Memory B cell (primary cell): ENCODE results near the gene ABTB2.
"Not testable (repeated sequence)": the region's sequence is repeated elsewhere in the genome, so short reads cannot be mapped to it uniquely, and the experiment has no call there.

Experiments used
- ATAC-seq: fragments of 150-1000 bp; cut with Tn5 transposase; 2 replicates; pipeline ENCODE4 v1.10.0; 2021; ENCODE audit warnings: low read depth, mild to moderate bottlenecking, moderate library complexity
- DNase-seq, 2 donors: peaks; one replicate each; pipeline ENCODE4 v3.0.0; 2022; ENCODE audit warnings: low spot score in 2 of 2
- H3K27ac Mint-ChIP-seq: one replicate; pipeline ENCODE4 v1.8.0; 2022; ENCODE audit warnings: mild to moderate bottlenecking, moderate library complexity, mixed read lengths
- H3K27me3 Mint-ChIP-seq: one replicate; pipeline ENCODE4 v1.8.0; 2022; ENCODE audit warnings: mixed read lengths
- H3K36me3 Mint-ChIP-seq: one replicate; pipeline ENCODE4 v1.8.0; 2022; ENCODE audit warnings: mild to moderate bottlenecking, mixed read lengths
- H3K4me1 Mint-ChIP-seq: one replicate; pipeline ENCODE4 v1.8.0; 2022; ENCODE audit warnings: mixed read lengths
- H3K4me3 Mint-ChIP-seq: one replicate; pipeline ENCODE4 v1.8.0; 2022; ENCODE audit warnings: mild to moderate bottlenecking, moderate library complexity, mixed read lengths
- H3K9me3 Mint-ChIP-seq: one replicate; pipeline ENCODE4 v1.8.0; 2022; ENCODE audit warnings: mixed read lengths

The ABTB2 gene

DNA sequence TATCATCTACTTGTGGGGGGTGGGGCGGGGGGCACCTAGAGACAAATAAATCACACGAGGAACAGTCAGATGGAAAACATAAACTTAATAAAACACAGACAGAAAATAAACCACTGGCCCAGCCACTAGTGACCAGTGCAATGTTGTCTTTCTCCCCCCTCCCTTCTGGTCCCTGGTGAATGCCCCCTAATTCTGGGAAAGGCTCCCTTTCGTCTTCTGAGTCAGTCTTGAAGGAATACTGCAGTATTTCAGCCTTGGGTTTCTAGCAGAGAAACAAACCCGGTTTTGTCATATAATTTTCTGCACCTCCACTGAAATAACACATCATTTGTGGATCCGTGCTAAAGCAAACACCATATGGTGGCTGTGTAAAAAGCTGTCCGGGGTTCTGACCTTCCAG, 101.7 kb downstream of the ABTB2 start:
- Mint-ChIP-seq H3K36me3 (no peaks in the 10 kb centered on the region), H3K9me3 (no peaks in the 10 kb centered on the region), H3K4me1 (peaks cover 7% of the 10 kb centered on the region), H3K4me3 (no peak overlapping the region), H3K27me3 (no peaks in the 10 kb centered on the region), H3K27ac (no peak overlapping the region)
- ATAC-seq = no peak
- DNase-seq = no peak

DNA sequence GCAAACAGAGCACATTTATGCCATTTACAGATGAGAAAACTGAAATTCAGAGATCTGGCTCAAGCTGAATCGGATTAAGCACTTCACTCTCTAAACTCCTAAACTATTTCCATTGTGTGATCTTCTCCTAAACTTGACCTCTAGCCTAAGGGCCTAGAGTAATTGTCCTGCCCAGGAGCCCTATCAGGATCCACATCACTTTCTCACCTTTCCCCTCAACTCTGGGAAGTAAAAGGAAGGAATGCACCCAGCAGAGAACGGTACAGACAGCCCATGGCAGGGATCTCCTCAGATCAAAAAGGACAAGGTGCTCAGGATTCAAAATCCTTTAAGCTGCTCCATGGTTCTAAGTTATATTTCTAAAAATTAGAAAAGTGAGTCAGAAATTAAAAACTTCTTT, 102.7 kb downstream of the ABTB2 start:
- no peaks in the 10 kb centered on the region for H3K36me3 Mint-ChIP-seq
- no peaks in the 10 kb centered on the region for H3K27me3 Mint-ChIP-seq
- no peak for ATAC-seq

DNA sequence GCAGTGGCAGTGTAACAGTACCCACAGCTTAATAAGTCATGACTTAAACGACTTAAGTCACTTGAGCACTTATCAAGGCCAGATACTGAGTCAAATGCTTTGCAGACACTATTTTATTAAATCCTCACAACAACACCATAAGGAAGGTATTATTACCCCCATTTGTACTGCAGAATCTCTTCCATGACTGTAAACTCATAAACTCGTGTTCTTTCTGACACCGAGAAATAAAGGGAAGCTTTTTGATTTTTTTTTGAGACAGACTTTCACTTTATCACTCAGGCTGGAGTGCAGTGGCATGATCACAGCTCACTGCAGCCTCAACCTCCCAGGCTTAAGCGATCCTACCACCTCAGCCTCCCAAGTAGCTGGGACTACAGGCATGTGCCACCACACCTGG, 103.8 kb downstream of the ABTB2 start:
- Mint-ChIP-seq H3K9me3 (no peaks in the 10 kb centered on the region), H3K27ac (no peak overlapping the region), H3K4me3 (no peak overlapping the region), H3K4me1 (peaks cover 16% of the 10 kb centered on the region), H3K36me3 (no peaks in the 10 kb centered on the region), H3K27me3 (no peaks in the 10 kb centered on the region)
- no peak for DNase-seq
- ATAC-seq = no peak

More for the DNA sequence above, 102.7 kb downstream of the ABTB2 start:
- Mint-ChIP-seq H3K27ac (no peak overlapping the region), H3K9me3 (no peaks in the 10 kb centered on the region), H3K4me1 (peaks cover 12% of the 10 kb centered on the region), H3K4me3 (no peak overlapping the region)
- DNase-seq = no peak

DNA sequence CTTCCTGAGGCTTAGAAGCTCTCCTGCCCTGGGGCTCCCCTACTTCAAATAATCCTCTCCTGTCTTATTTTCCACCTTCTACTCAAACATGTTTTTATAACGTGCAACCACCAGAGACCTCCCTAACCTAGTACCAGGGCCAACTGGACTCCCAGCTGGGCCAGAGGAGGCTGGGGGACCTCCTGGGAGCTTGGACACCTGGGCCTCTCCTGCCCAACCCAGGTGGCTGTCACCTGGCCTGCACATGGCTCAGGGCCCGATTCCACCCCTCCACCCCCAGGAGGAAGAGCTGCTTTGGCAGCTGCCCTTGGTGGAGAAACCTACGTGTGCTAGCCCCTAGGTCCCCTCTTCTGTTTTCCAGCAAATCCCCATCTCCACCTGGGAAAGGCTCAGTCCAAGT, 105.2 kb downstream of the ABTB2 start:
- H3K27ac Mint-ChIP-seq = peak overlapping the region; percentile 84
- DNase-seq = no peak
- no peaks in the 10 kb centered on the region for H3K27me3 Mint-ChIP-seq
- no peaks in the 10 kb centered on the region for H3K36me3 Mint-ChIP-seq
- peaks cover 16% of the 10 kb centered on the region for H3K4me1 Mint-ChIP-seq
- ATAC-seq = no peak
- no peaks in the 10 kb centered on the region for H3K9me3 Mint-ChIP-seq
- no peak overlapping the region for H3K4me3 Mint-ChIP-seq

DNA sequence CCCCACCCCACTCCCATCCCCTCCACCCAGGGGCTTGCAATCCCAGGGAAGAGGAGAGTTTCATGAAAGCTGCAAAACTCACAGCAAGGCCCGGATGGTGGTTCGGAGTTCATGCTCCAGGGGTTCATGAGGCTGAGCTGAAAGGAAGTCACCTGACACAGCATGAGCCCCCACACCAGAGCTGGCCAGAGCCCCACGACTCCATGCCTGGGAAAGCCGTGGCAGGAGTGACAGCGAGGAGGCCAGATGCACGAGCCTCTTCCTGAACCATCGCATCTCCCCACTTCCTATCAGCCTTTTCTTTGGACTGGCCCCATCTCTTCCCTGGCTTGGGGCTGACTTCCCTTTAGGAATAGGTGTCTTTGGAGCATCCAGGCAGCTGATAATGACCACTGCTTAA, 105.8 kb downstream of the ABTB2 start:
- Mint-ChIP-seq H3K4me1 (peaks cover 16% of the 10 kb centered on the region), H3K36me3 (no peaks in the 10 kb centered on the region), H3K9me3 (no peaks in the 10 kb centered on the region), H3K27me3 (no peaks in the 10 kb centered on the region), H3K27ac (no peak overlapping the region), H3K4me3 (no peak overlapping the region)
- ATAC-seq = no peak
- DNase-seq = no peak

- Mint-ChIP-seq H3K36me3 (no peaks in the 10 kb centered on the region), H3K27me3 (no peaks in the 10 kb centered on the region), H3K4me1 (peaks cover 16% of the 10 kb centered on the region), H3K4me3 (peak overlapping the region; percentile 40), H3K27ac (peak overlapping the region; percentile 69), H3K9me3 (no peaks in the 10 kb centered on the region)
- no peak for DNase-seq
- no peak for ATAC-seq
Measured at GRCh38 chr11:34251589-34251980, 106.2 kb downstream of the ABTB2 start.

- H3K27me3 Mint-ChIP-seq = no peaks in the 10 kb centered on the region
- ATAC-seq = peak; percentile 97
- H3K9me3 Mint-ChIP-seq = no peaks in the 10 kb centered on the region
- no peaks in the 10 kb centered on the region for H3K36me3 Mint-ChIP-seq
- peak; percentile 65 to 69 for DNase-seq
- H3K4me3 Mint-ChIP-seq = peak overlapping the region; percentile 40
- H3K4me1 Mint-ChIP-seq = peaks cover 16% of the 10 kb centered on the region
- peak overlapping the region; percentile 69 for H3K27ac Mint-ChIP-seq
Measured at GRCh38 chr11:34250732-34251588, 106.8 kb downstream of the ABTB2 start.

DNA sequence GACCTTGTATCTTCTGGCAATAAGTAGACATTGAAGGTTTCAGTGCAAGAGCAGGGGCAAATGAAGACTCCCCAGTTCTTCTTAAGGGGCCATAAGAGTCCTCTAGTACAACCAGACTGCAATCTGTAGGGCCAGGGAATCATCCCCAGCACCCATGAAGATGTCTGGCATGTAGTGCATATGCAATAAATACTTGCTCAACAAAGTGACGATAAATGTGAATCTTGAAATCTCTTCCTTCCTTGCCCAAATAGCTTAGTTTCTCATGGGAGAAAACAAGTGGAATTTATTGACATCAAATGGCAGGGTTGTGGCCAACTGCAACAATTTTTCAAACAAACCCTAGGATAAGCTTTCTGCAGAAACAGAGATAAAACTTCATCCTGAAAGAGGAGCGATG, 107.6 kb downstream of the ABTB2 start:
- H3K27ac Mint-ChIP-seq = peak overlapping the region; percentile 69

GRCh38 chr11:34249439-34249838, 108.4 kb downstream of the ABTB2 start:
- DNase-seq (no peak), ATAC-seq (no peak)
- no peak overlapping the region for H3K4me3 Mint-ChIP-seq
- H3K9me3 Mint-ChIP-seq = no peaks in the 10 kb centered on the region
- H3K27ac Mint-ChIP-seq = no peak overlapping the region
- H3K36me3 Mint-ChIP-seq = no peaks in the 10 kb centered on the region
- peaks cover 16% of the 10 kb centered on the region for H3K4me1 Mint-ChIP-seq
- no peaks in the 10 kb centered on the region for H3K27me3 Mint-ChIP-seq

More for the DNA sequence above, 107.6 kb downstream of the ABTB2 start:
- H3K9me3 Mint-ChIP-seq = no peaks in the 10 kb centered on the region
- H3K4me1 Mint-ChIP-seq = peaks cover 16% of the 10 kb centered on the region
- DNase-seq (no peak), ATAC-seq (no peak)
- no peaks in the 10 kb centered on the region for H3K27me3 Mint-ChIP-seq
- H3K36me3 Mint-ChIP-seq = no peaks in the 10 kb centered on the region
- H3K4me3 Mint-ChIP-seq = no peak overlapping the region

DNA sequence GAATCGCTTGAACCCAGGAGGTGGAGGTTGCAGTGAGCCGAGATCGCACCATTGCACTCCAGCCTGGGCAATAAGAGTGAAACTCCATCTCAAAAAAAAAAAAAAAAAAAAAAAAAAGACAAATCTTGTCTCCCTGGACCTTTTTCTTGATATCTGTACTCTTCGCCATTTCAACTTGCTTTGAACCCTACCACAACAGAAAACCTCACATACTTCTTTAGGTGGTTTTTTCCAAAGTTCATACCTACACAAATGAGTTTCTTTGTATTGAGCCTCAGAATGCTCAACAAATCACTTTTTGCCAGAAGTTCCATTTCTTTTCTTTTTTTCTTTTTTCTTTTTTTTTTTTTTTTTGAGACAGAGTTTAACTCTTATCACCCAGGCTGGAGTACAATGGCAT, 111.3 kb downstream of the ABTB2 start:
- not testable (repeated sequence) for ATAC-seq, H3K27ac Mint-ChIP-seq, H3K36me3 Mint-ChIP-seq, H3K9me3 Mint-ChIP-seq, DNase-seq, H3K4me3 Mint-ChIP-seq, H3K27me3 Mint-ChIP-seq
- H3K4me1 Mint-ChIP-seq = peaks cover 19% of the 10 kb centered on the region

- Mint-ChIP-seq H3K27ac (no peak overlapping the region), H3K27me3 (peaks cover 1% of the 10 kb centered on the region), H3K36me3 (no peaks in the 10 kb centered on the region), H3K9me3 (no peaks in the 10 kb centered on the region), H3K4me1 (peaks cover 13% of the 10 kb centered on the region), H3K4me3 (no peak overlapping the region)
- DNase-seq (no peak), ATAC-seq (no peak)
Measured at GRCh38 chr11:34245041-34245440, 112.8 kb downstream of the ABTB2 start.

GRCh38 chr11:34243600-34244464, 114.0 kb downstream of the ABTB2 start:
- H3K4me1 Mint-ChIP-seq = peaks cover 13% of the 10 kb centered on the region

DNA sequence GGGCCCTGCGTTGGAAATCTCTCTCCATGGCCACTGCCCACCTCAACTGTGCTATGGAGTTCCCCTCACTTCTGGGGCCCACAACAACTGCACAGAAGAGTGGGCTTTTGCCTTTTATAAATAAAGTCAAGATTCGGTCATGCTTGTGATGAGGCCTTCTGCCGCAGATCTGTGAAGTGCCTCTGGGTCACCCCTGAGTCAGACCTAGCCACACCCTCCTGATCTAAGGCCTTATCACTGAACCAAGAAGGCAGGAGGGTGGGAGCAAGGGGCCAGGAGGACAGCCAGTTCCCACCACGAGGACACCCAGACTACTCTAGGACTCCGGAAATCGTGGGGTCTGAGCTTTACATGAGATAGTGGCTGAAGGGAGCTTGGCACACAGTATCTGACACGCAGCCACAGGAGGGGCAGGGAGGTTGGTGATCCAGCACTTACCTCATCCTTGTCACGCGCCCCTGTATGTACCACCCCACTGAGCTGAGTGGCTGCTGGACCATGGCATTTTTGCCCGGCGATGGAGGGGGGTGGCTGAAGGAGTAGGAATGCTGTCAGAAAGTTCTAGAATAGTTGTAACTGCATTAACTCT, 115.7 kb downstream of the ABTB2 start:
- DNase-seq = no peak
- Mint-ChIP-seq H3K27ac (peak overlapping the region; percentile 15), H3K9me3 (no peaks in the 10 kb centered on the region), H3K4me1 (peaks cover 13% of the 10 kb centered on the region), H3K4me3 (no peak overlapping the region), H3K36me3 (no peaks in the 10 kb centered on the region), H3K27me3 (peaks cover 1% of the 10 kb centered on the region)
- ATAC-seq = peak; percentile 72

More at GRCh38 chr11:34243600-34244464, 114.0 kb downstream of the ABTB2 start:
- DNase-seq = no peak
- no peak overlapping the region for H3K4me3 Mint-ChIP-seq
- H3K36me3 Mint-ChIP-seq = no peaks in the 10 kb centered on the region
- H3K9me3 Mint-ChIP-seq = no peaks in the 10 kb centered on the region
- no peak for ATAC-seq
- no peak overlapping the region for H3K27ac Mint-ChIP-seq
- H3K27me3 Mint-ChIP-seq = peaks cover 1% of the 10 kb centered on the region

- no peak overlapping the region for H3K27ac Mint-ChIP-seq
- no peak overlapping the region for H3K4me3 Mint-ChIP-seq
- peaks cover 1% of the 10 kb centered on the region for H3K27me3 Mint-ChIP-seq
- ATAC-seq (no peak), DNase-seq (no peak)
- no peaks in the 10 kb centered on the region for H3K36me3 Mint-ChIP-seq
- no peaks in the 10 kb centered on the region for H3K9me3 Mint-ChIP-seq
- peaks cover 15% of the 10 kb centered on the region for H3K4me1 Mint-ChIP-seq
Measured at GRCh38 chr11:34240150-34240494, 117.7 kb downstream of the ABTB2 start.
